Measurements from ENCODE around the gene ARSH. TPM values are rescaled to one million over a fixed set of nuclear protein-coding genes. Genes with fewer than 3 reads are reported as not detected.
"Not testable (repeated sequence)": the region's sequence is repeated elsewhere in the genome, so short reads cannot be mapped to it uniquely, and the experiment has no call there.

ARSH gene
- total RNA-seq, result 0.36 to 0.85 TPM in 2 of 3 replicates, not detected in the other
- long read RNA-seq, result 0 reads

- Mint-ChIP-seq H3K27me3 (ENCODE audit: low read depth) (no peaks in the 10 kb centered on the region), H3K4me1 (ENCODE audit: low read depth) (no peaks in the 10 kb centered on the region), H3K36me3 (ENCODE audit: low read depth) (peaks cover 8% of the 10 kb centered on the region), H3K4me3 (ENCODE audit: unreplicated experiment) (no peak within 1 kb of the TSS), H3K27ac (ENCODE audit: unreplicated experiment) (no peak within 1 kb of the TSS), H3K9me3 (ENCODE audit: low read depth) (peaks cover 20% of the 10 kb centered on the region)
- no peak for TF ChIP-seq CTCF (IDR thresholded peaks at IDR 0.05)
- DNase-seq (ENCODE audit: low spot score), result no peak
Observed at GRCh38 chrX:3006495-3006894, at the start of gene ARSH. Gene ARSH (plus strand): TSS chrX:3006546. CDS start chrX:3006613, 67 bp downstream.

DNA sequence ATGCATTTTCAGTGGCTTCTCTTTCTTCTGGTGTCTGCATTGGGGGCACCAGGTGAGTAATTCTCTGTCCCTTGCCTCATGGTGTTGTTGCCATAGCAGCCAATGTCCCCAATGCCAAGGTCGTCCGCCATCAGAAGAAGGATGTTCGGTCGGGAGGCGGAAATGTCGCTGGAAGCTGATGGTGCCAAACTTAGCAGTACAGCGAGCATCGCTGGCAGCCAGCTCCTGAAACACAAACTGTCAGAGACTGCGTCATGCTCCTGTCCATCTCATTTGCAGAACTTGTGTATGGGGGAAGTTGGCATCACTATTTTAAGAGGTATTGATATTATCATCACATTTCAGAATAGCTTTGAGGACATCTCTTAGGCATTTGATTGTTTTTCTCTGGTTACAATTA is 48.1 kb upstream of the ARSH start:
- no peaks in the 10 kb centered on the region for H3K27me3 Mint-ChIP-seq (ENCODE audit: low read depth)
- H3K36me3 Mint-ChIP-seq (ENCODE audit: low read depth), result peaks cover 7% of the 10 kb centered on the region
- H3K4me3 Mint-ChIP-seq (ENCODE audit: unreplicated experiment), result no peak overlapping the region

GRCh38 chrX:2960861-2961515 is 45.4 kb upstream of the ARSH start:
- Mint-ChIP-seq H3K27ac (ENCODE audit: unreplicated experiment) (no peak overlapping the region), H3K4me1 (ENCODE audit: low read depth) (peaks cover 27% of the 10 kb centered on the region), H3K4me3 (ENCODE audit: unreplicated experiment) (no peak overlapping the region), H3K9me3 (ENCODE audit: low read depth) (no peaks in the 10 kb centered on the region), H3K27me3 (ENCODE audit: low read depth) (no peaks in the 10 kb centered on the region), H3K36me3 (ENCODE audit: low read depth) (peaks cover 7% of the 10 kb centered on the region)
- no peak for TF ChIP-seq CTCF (IDR thresholded peaks at IDR 0.05)
- no peak for DNase-seq (ENCODE audit: low spot score)

More for the DNA sequence above, 48.1 kb upstream of the ARSH start:
- DNase-seq (ENCODE audit: low spot score), result no peak
- peaks cover 11% of the 10 kb centered on the region for H3K4me1 Mint-ChIP-seq (ENCODE audit: low read depth)
- H3K27ac Mint-ChIP-seq (ENCODE audit: unreplicated experiment), result no peak overlapping the region
- H3K9me3 Mint-ChIP-seq (ENCODE audit: low read depth), result no peaks in the 10 kb centered on the region
- no peak for TF ChIP-seq CTCF (IDR thresholded peaks at IDR 0.05)

- Mint-ChIP-seq H3K9me3 (ENCODE audit: low read depth) (no peaks in the 10 kb centered on the region), H3K36me3 (ENCODE audit: low read depth) (peaks cover 7% of the 10 kb centered on the region), H3K27me3 (ENCODE audit: low read depth) (no peaks in the 10 kb centered on the region), H3K27ac (ENCODE audit: unreplicated experiment) (no peak overlapping the region), H3K4me3 (ENCODE audit: unreplicated experiment) (no peak overlapping the region), H3K4me1 (ENCODE audit: low read depth) (peaks cover 31% of the 10 kb centered on the region)
- DNase-seq (ENCODE audit: low spot score), result no peak
- TF ChIP-seq CTCF (IDR thresholded peaks at IDR 0.05), result no peak
Observed at GRCh38 chrX:2962381-2962780, 44.0 kb upstream of the ARSH start.

DNA sequence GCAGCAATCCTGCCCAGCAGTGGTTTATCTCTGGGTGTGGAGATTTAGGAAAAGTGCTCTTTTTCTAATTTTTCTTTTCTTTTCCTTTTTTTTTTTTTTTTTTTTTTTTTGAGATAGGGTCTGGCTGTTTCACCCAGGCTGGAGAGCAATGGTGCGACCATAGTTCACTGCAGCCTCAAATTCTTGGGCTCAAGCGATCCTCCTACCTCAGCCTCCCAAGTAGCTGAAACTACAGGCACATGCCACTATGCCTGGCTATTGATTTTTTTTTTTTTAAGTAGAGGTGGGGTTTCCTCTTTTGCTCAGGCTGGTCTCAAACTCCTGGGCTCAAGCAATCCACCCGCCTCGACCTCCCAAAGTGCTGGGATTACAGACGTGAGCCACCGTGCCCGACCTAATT is 42.9 kb upstream of the ARSH start:
- peak overlapping the region; percentile 99 for H3K27ac Mint-ChIP-seq (ENCODE audit: unreplicated experiment)
- not testable (repeated sequence) for H3K9me3 Mint-ChIP-seq (ENCODE audit: low read depth); H3K27me3 Mint-ChIP-seq (ENCODE audit: low read depth); H3K36me3 Mint-ChIP-seq (ENCODE audit: low read depth); H3K4me3 Mint-ChIP-seq (ENCODE audit: unreplicated experiment); DNase-seq (ENCODE audit: low spot score)
- peaks cover 42% of the 10 kb centered on the region for H3K4me1 Mint-ChIP-seq (ENCODE audit: low read depth)

DNA sequence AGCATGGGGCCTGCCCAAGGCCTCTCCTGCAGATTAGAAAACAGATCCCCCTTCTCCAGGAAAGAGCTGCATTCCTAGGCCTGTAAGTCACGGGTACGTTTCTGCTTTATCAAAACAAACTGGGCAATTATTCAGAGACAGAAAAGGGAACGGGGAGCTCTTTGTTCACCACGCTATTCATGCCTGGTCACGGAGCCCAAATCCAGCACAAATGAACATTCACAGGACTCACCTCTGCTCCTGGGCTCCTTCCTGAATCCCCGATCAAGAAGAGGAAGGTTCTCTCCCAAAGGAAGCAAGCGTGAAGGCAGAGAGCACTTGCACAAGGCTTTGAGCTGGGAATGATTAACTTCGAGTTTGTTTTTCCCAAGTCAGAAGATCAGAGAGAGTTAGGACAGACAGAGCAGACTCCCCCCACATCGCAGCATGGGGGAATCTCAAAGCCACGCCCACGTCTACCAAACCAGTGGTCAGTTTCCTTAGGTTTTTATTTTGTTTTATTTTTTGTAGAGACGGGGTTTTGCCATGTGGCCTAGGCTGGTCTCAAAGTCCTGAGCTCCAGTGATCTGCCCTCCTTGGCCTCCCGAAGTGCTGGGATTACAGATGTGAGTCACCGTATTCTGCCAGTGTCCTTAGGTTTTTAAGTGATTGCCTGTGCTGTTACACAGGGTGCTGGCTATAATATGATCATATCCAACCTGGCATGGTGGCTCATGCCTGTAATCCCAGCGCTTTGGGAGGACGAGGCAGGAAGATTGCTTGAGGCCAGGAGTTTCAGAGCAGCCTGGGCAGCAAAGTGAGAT is 42.2 kb upstream of the ARSH start:
- not testable (repeated sequence) for DNase-seq (ENCODE audit: low spot score); H3K27me3 Mint-ChIP-seq (ENCODE audit: low read depth); H3K9me3 Mint-ChIP-seq (ENCODE audit: low read depth); H3K36me3 Mint-ChIP-seq (ENCODE audit: low read depth)
- peak overlapping the region; percentile 99 for H3K27ac Mint-ChIP-seq (ENCODE audit: unreplicated experiment)
- peak overlapping the region; percentile 59 for H3K4me3 Mint-ChIP-seq (ENCODE audit: unreplicated experiment)
- peaks cover 47% of the 10 kb centered on the region for H3K4me1 Mint-ChIP-seq (ENCODE audit: low read depth)
